ENCODE results near the gene PARD3. TPM values are rescaled to one million over a fixed set of nuclear protein-coding genes. Genes with fewer than 3 reads are reported as not detected.

PARD3 gene
- total RNA-seq, 1 experiment from 2014 or later = 46.3 TPM

DNA sequence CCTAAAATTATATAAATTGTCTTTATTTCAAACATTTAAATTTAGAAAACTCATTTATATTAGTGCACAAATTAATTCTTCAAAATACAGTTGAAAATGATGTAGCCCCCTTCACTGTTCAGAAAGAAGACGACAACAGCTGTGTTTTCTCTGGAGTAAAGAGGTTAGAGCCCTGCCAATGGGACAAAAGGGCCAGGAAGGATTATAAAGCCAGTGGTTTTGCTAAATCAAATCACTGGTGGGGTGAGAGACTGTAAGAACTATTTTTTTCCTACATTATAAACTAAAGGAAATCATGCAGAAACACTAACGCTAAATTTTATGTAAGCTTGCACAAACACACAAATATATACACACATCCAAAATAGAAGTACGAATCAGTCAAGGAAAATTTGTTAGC, 386.6 kb downstream of the PARD3 start (continued):
- TF ChIP-seq, protein P1, sequence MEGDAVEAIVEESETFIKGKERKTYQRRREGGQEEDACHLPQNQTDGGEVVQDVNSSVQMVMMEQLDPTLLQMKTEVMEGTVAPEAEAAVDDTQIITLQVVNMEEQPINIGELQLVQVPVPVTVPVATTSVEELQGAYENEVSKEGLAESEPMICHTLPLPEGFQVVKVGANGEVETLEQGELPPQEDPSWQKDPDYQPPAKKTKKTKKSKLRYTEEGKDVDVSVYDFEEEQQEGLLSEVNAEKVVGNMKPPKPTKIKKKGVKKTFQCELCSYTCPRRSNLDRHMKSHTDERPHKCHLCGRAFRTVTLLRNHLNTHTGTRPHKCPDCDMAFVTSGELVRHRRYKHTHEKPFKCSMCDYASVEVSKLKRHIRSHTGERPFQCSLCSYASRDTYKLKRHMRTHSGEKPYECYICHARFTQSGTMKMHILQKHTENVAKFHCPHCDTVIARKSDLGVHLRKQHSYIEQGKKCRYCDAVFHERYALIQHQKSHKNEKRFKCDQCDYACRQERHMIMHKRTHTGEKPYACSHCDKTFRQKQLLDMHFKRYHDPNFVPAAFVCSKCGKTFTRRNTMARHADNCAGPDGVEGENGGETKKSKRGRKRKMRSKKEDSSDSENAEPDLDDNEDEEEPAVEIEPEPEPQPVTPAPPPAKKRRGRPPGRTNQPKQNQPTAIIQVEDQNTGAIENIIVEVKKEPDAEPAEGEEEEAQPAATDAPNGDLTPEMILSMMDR (IDR thresholded peaks at IDR 0.05 in 2 of 3, conservative IDR thresholded peaks at IDR 0.05 in 1 of 3; ENCODE audit: borderline replicate concordance in 1 of 3, insufficient read depth in 1 of 3, low read depth in 2 of 3, low read length in 2 of 3) = no peak

DNA sequence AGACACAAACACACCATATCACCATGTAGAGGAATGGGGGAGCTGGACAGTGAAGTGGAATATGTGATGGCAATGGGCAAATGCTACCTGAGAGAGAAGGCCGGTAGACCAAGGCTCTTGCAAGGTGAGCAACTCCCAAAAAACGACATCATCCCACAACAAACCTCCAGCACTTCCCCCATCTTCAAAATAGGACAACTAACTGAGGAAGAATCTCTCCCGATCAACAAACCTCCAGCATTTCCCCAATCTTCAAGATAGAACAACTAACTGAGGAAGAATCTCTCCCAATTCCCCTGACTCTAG, 387.2 kb downstream of the PARD3 start:
- no peaks in the 10 kb centered on the region for H3K36me3 ChIP-seq (ENCODE audit: control insufficient read depth in 1 of 2, insufficient read depth in 2 of 2, low read length in 2 of 2)
- no peaks in the 10 kb centered on the region for H3K9me3 ChIP-seq (ENCODE audit: control insufficient read depth in 1 of 2, insufficient read depth in 1 of 2, low read depth in 1 of 2, low read length in 2 of 2)
- H4K20me1 ChIP-seq (ENCODE audit: insufficient read depth) = no peaks in the 10 kb centered on the region
- H3K9ac ChIP-seq (ENCODE audit: low read length) = peak overlapping the region; percentile 12
- H3K27me3 ChIP-seq (ENCODE audit: insufficient read depth, low read length) = no peaks in the 10 kb centered on the region
- intact Hi-C loops (cut with micrococcal nuclease) = no loop called here
- BruUV-seq (replicated peaks) = no TSS peak
- ChIA-PET RAD21 (ENCODE audit: low non-redundant PET in 1 of 2, low total read pairs in 2 of 2, uncharacterized antibody in 2 of 2, unreplicated experiment in 2 of 2) (no interaction called here), CTCF (no interaction called here), POLR2A (no interaction called here)
- no peaks in the 10 kb centered on the region for H3K79me2 ChIP-seq (ENCODE audit: insufficient read depth, low read length)
- DNase-seq (ENCODE audit: low read depth, low spot score) = no peak
- peak overlapping the region; percentile 86 for H3K27ac ChIP-seq (ENCODE audit: low read depth, low read length)
- ATAC-seq = peak; percentile 52; the same call in 1 of the 2 replicates
- no peaks in the 10 kb centered on the region for H3K9me2 ChIP-seq (ENCODE audit: insufficient read depth)
- TF ChIP-seq CEBPB (IDR thresholded peaks at IDR 0.05; ENCODE audit: low read depth) (no peak), CBX3 (IDR thresholded peaks at IDR 0.05; ENCODE audit: low read depth) (no peak), EZH2phosphoT487 (IDR thresholded peaks at IDR 0.05; ENCODE audit: borderline replicate concordance) (no peak), EZH2 (IDR thresholded peaks at IDR 0.05) (no peak), ZFX (IDR thresholded peaks at IDR 0.05) (no peak), JUND (IDR thresholded peaks at IDR 0.05) (no peak), RAD21 (IDR thresholded peaks at IDR 0.05; ENCODE audit: low read depth) (no peak), YY1 (IDR thresholded peaks at IDR 0.05; ENCODE audit: extremely low read depth, insufficient replicate concordance, low read depth, low read length) (no peak), SRF (IDR thresholded peaks at IDR 0.05; ENCODE audit: low read depth) (no peak), POLR2A (IDR thresholded peaks at IDR 0.05; ENCODE audit: borderline replicate concordance, extremely low read depth, insufficient read depth, insufficient read length) (no peak)
- TF ChIP-seq, protein P1 (IDR thresholded peaks at IDR 0.05 in 2 of 3, conservative IDR thresholded peaks at IDR 0.05 in 1 of 3; ENCODE audit: borderline replicate concordance in 1 of 3, insufficient read depth in 1 of 3, low read depth in 2 of 3, low read length in 2 of 3) = no peak
- TF ChIP-seq, protein P2, sequence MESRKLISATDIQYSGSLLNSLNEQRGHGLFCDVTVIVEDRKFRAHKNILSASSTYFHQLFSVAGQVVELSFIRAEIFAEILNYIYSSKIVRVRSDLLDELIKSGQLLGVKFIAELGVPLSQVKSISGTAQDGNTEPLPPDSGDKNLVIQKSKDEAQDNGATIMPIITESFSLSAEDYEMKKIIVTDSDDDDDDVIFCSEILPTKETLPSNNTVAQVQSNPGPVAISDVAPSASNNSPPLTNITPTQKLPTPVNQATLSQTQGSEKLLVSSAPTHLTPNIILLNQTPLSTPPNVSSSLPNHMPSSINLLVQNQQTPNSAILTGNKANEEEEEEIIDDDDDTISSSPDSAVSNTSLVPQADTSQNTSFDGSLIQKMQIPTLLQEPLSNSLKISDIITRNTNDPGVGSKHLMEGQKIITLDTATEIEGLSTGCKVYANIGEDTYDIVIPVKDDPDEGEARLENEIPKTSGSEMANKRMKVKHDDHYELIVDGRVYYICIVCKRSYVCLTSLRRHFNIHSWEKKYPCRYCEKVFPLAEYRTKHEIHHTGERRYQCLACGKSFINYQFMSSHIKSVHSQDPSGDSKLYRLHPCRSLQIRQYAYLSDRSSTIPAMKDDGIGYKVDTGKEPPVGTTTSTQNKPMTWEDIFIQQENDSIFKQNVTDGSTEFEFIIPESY (IDR thresholded peaks at IDR 0.05; ENCODE audit: extremely low read depth, insufficient replicate concordance, low read length) = no peak
- TF ChIP-seq, protein P3, sequence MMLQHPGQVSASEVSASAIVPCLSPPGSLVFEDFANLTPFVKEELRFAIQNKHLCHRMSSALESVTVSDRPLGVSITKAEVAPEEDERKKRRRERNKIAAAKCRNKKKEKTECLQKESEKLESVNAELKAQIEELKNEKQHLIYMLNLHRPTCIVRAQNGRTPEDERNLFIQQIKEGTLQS (IDR thresholded peaks at IDR 0.05) = no peak
- peak overlapping the region; percentile 73 for H3K4me2 ChIP-seq (ENCODE audit: low read length)
- H2AFZ ChIP-seq (ENCODE audit: low read depth, low read length, poor library complexity, severe bottlenecking) = no peak overlapping the region
- peak overlapping the region in 1 of 2 experiments; percentile 43; a peak in 1 of 4 replicates for H3K4me3 ChIP-seq (replicated peaks in 1 of 2; ENCODE audit: low read depth in 1 of 2, low read length in 2 of 2)
- H3K4me1 ChIP-seq (ENCODE audit: control insufficient read depth in 1 of 2, insufficient read depth in 2 of 2, low read length in 2 of 2) = peaks cover 62 to 77% of the 10 kb centered on the region in 2 experiments

Data from HCT116 (cell line).